ENCODE measurements around the gene AGO3.

The AGO3 gene

GRCh38 chr1:36111151-36111550, 180.2 kb downstream of the AGO3 start:
- no peak overlapping the region for H3K27ac Mint-ChIP-seq
- no peak overlapping the region for H3K4me3 Mint-ChIP-seq
- CTCF ChIA-PET: interaction anchor here (0.6 to 0.8 kb wide), 3 partner anchors 23 to 301 kb away, joined by 3 to 4 read pairs (median 4); no protein-coding TSS in a partner anchor

GRCh38 chr1:36112823-36113222, 181.9 kb downstream of the AGO3 start:
- peaks cover 21% of the 10 kb centered on the region for H3K27me3 Mint-ChIP-seq
- no peaks in the 10 kb centered on the region for H3K9me3 Mint-ChIP-seq
- CTCF ChIA-PET: interaction anchor here (1.4 kb wide), 1 partner anchor 22 kb away, joined by 5 read pairs; no protein-coding TSS in a partner anchor
- no peak for DNase-seq
- H3K36me3 Mint-ChIP-seq: no peaks in the 10 kb centered on the region
- peaks cover 31% of the 10 kb centered on the region for H3K4me1 Mint-ChIP-seq
- no peak overlapping the region for H3K4me3 Mint-ChIP-seq
- no peak overlapping the region for H3K27ac Mint-ChIP-seq

More at GRCh38 chr1:36111151-36111550, 180.2 kb downstream of the AGO3 start:
- H3K27me3 Mint-ChIP-seq: peaks cover 10% of the 10 kb centered on the region
- no peak for DNase-seq
- H3K9me3 Mint-ChIP-seq: no peaks in the 10 kb centered on the region
- peaks cover 31% of the 10 kb centered on the region for H3K4me1 Mint-ChIP-seq
- H3K36me3 Mint-ChIP-seq: no peaks in the 10 kb centered on the region

- H3K27ac Mint-ChIP-seq: no peak overlapping the region
- peaks cover 27% of the 10 kb centered on the region for H3K27me3 Mint-ChIP-seq
- CTCF ChIA-PET: interaction anchor here (1.3 kb wide), 1 partner anchor 12 kb away, joined by 3 read pairs; no protein-coding TSS in a partner anchor
- no peaks in the 10 kb centered on the region for H3K9me3 Mint-ChIP-seq
- H3K36me3 Mint-ChIP-seq: no peaks in the 10 kb centered on the region
- peaks cover 19% of the 10 kb centered on the region for H3K4me1 Mint-ChIP-seq
- DNase-seq: no peak
- H3K4me3 Mint-ChIP-seq: no peak overlapping the region
These were observed 183.5 kb downstream of the AGO3 start for GRCh38 chr1:36114371-36114770.

- Mint-ChIP-seq H3K27ac (no peak overlapping the region), H3K9me3 (no peaks in the 10 kb centered on the region), H3K27me3 (peaks cover 33% of the 10 kb centered on the region), H3K4me1 (peaks cover 12% of the 10 kb centered on the region), H3K36me3 (no peaks in the 10 kb centered on the region), H3K4me3 (no peak overlapping the region)
- DNase-seq: no peak
- CTCF ChIA-PET: interaction anchor here (1.0 to 1.3 kb wide), 2 partner anchors 12 to 15 kb away, joined by 3 to 4 read pairs; no protein-coding TSS in a partner anchor
These were observed 184.3 kb downstream of the AGO3 start for GRCh38 chr1:36115200-36115669.

- DNase-seq: no peak
- Mint-ChIP-seq H3K27ac (no peak overlapping the region), H3K27me3 (peaks cover 31% of the 10 kb centered on the region), H3K4me1 (peaks cover 8% of the 10 kb centered on the region), H3K36me3 (no peaks in the 10 kb centered on the region), H3K4me3 (no peak overlapping the region), H3K9me3 (no peaks in the 10 kb centered on the region)
- CTCF ChIA-PET: interaction anchor here (0.7 to 1.0 kb wide), 2 partner anchors 16 to 67 kb away, joined by 3 to 4 read pairs; no protein-coding TSS in a partner anchor
These were observed 185.0 kb downstream of the AGO3 start for GRCh38 chr1:36115931-36116330.

- H3K4me3 Mint-ChIP-seq: no peak overlapping the region
- H3K4me1 Mint-ChIP-seq: no peaks in the 10 kb centered on the region
- no peak overlapping the region for H3K27ac Mint-ChIP-seq
- no peaks in the 10 kb centered on the region for H3K9me3 Mint-ChIP-seq
- H3K36me3 Mint-ChIP-seq: no peaks in the 10 kb centered on the region
- DNase-seq: no peak
- CTCF ChIA-PET: interaction anchor here (0.8 to 2.8 kb wide), 4 partner anchors 12 to 71 kb away, joined by 3 to 12 read pairs (median 3); no protein-coding TSS in a partner anchor
- peaks cover 33% of the 10 kb centered on the region for H3K27me3 Mint-ChIP-seq
These were observed 186.0 kb downstream of the AGO3 start for GRCh38 chr1:36116901-36117300.

- Mint-ChIP-seq H3K27ac (no peak overlapping the region), H3K9me3 (no peaks in the 10 kb centered on the region), H3K4me3 (no peak overlapping the region), H3K27me3 (peaks cover 50% of the 10 kb centered on the region), H3K4me1 (peaks cover 8% of the 10 kb centered on the region), H3K36me3 (no peaks in the 10 kb centered on the region)
- CTCF ChIA-PET: interaction anchor here (0.9 to 2.8 kb wide), 3 partner anchors 14 to 17 kb away, joined by 3 to 12 read pairs (median 7); no protein-coding TSS in a partner anchor
- DNase-seq: no peak
These were observed 187.7 kb downstream of the AGO3 start for GRCh38 chr1:36118447-36119204.

- H3K27ac Mint-ChIP-seq: no peak overlapping the region
- DNase-seq: no peak
- CTCF ChIA-PET: interaction anchor here (1.6 kb wide), 1 partner anchor 15 kb away, joined by 4 read pairs; no protein-coding TSS in a partner anchor
- H3K27me3 Mint-ChIP-seq: peaks cover 58% of the 10 kb centered on the region
- no peaks in the 10 kb centered on the region for H3K9me3 Mint-ChIP-seq
- H3K4me3 Mint-ChIP-seq: no peak overlapping the region
- no peaks in the 10 kb centered on the region for H3K36me3 Mint-ChIP-seq
- H3K4me1 Mint-ChIP-seq: peaks cover 9% of the 10 kb centered on the region
These were observed 188.6 kb downstream of the AGO3 start for GRCh38 chr1:36119456-36119855.
